GM23338 (cell line): ENCODE measurements around the gene PRKACA. TPM values are rescaled to one million over a fixed set of nuclear protein-coding genes. Genes with fewer than 3 reads are reported as not detected.

Experiments
- ATAC-seq: fragments of 200-7000 bp; cut with Tn5 transposase; 3 replicates; pipeline ENCODE4 v1.9.1; 2020
- DNase-seq: peaks from one replicate; pipeline ENCODE4 v3.0.0-alpha.2; 2015; ENCODE audit warnings: low spot score
- H2AFZ ChIP-seq: fragments of 200-600 bp; sonication (generic); 2 replicates; pipeline ENCODE4 v1.8.0; 2016; ENCODE audit warnings: antibody characterized with exemption, mild to moderate bottlenecking, moderate library complexity
- H3F3A ChIP-seq: fragments of 200-600 bp; sonication (generic); replicated peaks from 2 replicates; pipeline ENCODE4 v1.8.0; 2017; ENCODE audit warnings: antibody characterized with exemption, mixed run types, low read depth
- H3K27ac ChIP-seq: fragments of 200-600 bp; sonication (generic); 2 replicates; pipeline ENCODE4 v1.6.1; 2016; ENCODE audit warnings: low read depth
- H3K27me3 ChIP-seq: fragments of 200-600 bp; sonication (generic); 2 replicates; pipeline ENCODE4 v1.8.0; 2016; ENCODE audit warnings: mild to moderate bottlenecking, mixed run types, moderate library complexity; ENCODE audit not compliant: insufficient read depth
- H3K36me3 ChIP-seq: fragments of 200-600 bp; sonication (generic); 2 replicates; pipeline ENCODE4 v1.8.0; 2016; ENCODE audit warnings: mild to moderate bottlenecking; ENCODE audit not compliant: insufficient read depth
- H3K4me1 ChIP-seq: fragments of 200-600 bp; sonication (generic); 2 replicates; pipeline ENCODE4 v1.8.0; 2016; ENCODE audit warnings: mild to moderate bottlenecking, moderate library complexity; ENCODE audit not compliant: insufficient read depth
- H3K4me2 ChIP-seq: fragments of 200-600 bp; sonication (generic); 2 replicates; pipeline ENCODE4 v1.7.1; 2017; ENCODE audit warnings: mixed run types
- H3K4me3 ChIP-seq: fragments of 200-600 bp; sonication (generic); 2 replicates; pipeline ENCODE4 v1.6.1; 2016; ENCODE audit warnings: mixed run types
- H3K79me2 ChIP-seq: fragments of 200-600 bp; sonication (generic); replicated peaks from 2 replicates; pipeline ENCODE4 v1.8.0; 2017; ENCODE audit warnings: mild to moderate bottlenecking; ENCODE audit not compliant: insufficient read depth
- H3K9me2 ChIP-seq: fragments of 200-600 bp; sonication (generic); 2 replicates; pipeline ENCODE4 v1.8.0; 2017; ENCODE audit not compliant: insufficient read depth
- H4K20me1 ChIP-seq: fragments of 200-600 bp; sonication (generic); replicated peaks from 2 replicates; pipeline ENCODE4 v1.8.0; 2017; ENCODE audit warnings: mild to moderate bottlenecking; ENCODE audit not compliant: insufficient read depth
- H3K27ac Mint-ChIP-seq: 2 replicates; pipeline ENCODE4 v1.8.0; 2020; ENCODE audit warnings: inconsistent platforms, mild to moderate bottlenecking, moderate library complexity, mixed read lengths
- H3K27me3 Mint-ChIP-seq: 3 replicates; pipeline ENCODE4 v1.8.0; 2022; ENCODE audit warnings: low read depth, mild to moderate bottlenecking, moderate library complexity, mixed read lengths, inconsistent platforms; ENCODE audit not compliant: insufficient read depth, poor library complexity
- H3K36me3 Mint-ChIP-seq: 3 replicates; pipeline ENCODE4 v1.8.0; 2021; ENCODE audit warnings: low read depth, mild to moderate bottlenecking, inconsistent platforms, moderate library complexity, mixed read lengths
- H3K4me1 Mint-ChIP-seq: 3 replicates; pipeline ENCODE4 v1.8.0; 2020; ENCODE audit warnings: mild to moderate bottlenecking, inconsistent platforms, mixed read lengths
- H3K4me3 Mint-ChIP-seq: 3 replicates; pipeline ENCODE4 v1.8.0; 2021; ENCODE audit warnings: moderate library complexity, mild to moderate bottlenecking, inconsistent platforms, mixed read lengths
- H3K9me3 Mint-ChIP-seq: 3 replicates; pipeline ENCODE4 v1.8.0; 2020; ENCODE audit warnings: moderate library complexity, mild to moderate bottlenecking, inconsistent platforms, mixed read lengths
- NANOG ChIP-seq: IDR thresholded peaks from 2 replicates; pipeline ENCODE4 v1.6.1; 2016; ENCODE audit warnings: antibody characterized with exemption, borderline replicate concordance
- STAT1 ChIP-seq: IDR thresholded peaks from one replicate; pipeline ENCODE4 v1.6.1; 2016; ENCODE audit warnings: antibody characterized with exemption; ENCODE audit not compliant: unreplicated experiment
- ZNF331 ChIP-seq: fragments of 250-450 bp; sonication (Bioruptor Pico); IDR thresholded peaks from 2 replicates; pipeline ENCODE4 v1.5.0; 2020; ENCODE audit warnings: low read depth, mild to moderate bottlenecking, moderate library complexity
- polyA plus RNA-seq: library from polyadenylated mRNA; unstranded; fragments of >200 nt; fragmentation: Nextera tagmentation; extraction: Ambion mirVana; gene quantifications from 2 replicates; pipeline ENCODE4 v1.2.1, GENCODE V29; 2016
- total RNA-seq: library from RNA; depleted of rRNA; stranded (reverse); fragments of >200 nt; shearing (Covaris generic); gene quantifications from 2 replicates; pipeline ENCODE4 v1.2.3, GENCODE V29; 2014
- TF ChIP-seq, protein P1 (sequence below): fragments of 250-450 bp; sonication (Bioruptor Pico); IDR thresholded peaks from 2 replicates; pipeline ENCODE4 v1.5.0; 2020; ENCODE audit warnings: mild to moderate bottlenecking, moderate library complexity
- TF ChIP-seq, protein P2 (sequence below): IDR thresholded peaks from one replicate; pipeline ENCODE4 v1.6.1; 2018; ENCODE audit warnings: antibody characterized with exemption; ENCODE audit not compliant: unreplicated experiment

The PRKACA gene
- total and polyA plus RNA-seq, 2 experiments from 2014 or later: 13.0 to 31.3 TPM

GRCh38 chr19:14106840-14107239 is 10.7 kb downstream of the PRKACA start (continued):
- TF ChIP-seq, protein P1, sequence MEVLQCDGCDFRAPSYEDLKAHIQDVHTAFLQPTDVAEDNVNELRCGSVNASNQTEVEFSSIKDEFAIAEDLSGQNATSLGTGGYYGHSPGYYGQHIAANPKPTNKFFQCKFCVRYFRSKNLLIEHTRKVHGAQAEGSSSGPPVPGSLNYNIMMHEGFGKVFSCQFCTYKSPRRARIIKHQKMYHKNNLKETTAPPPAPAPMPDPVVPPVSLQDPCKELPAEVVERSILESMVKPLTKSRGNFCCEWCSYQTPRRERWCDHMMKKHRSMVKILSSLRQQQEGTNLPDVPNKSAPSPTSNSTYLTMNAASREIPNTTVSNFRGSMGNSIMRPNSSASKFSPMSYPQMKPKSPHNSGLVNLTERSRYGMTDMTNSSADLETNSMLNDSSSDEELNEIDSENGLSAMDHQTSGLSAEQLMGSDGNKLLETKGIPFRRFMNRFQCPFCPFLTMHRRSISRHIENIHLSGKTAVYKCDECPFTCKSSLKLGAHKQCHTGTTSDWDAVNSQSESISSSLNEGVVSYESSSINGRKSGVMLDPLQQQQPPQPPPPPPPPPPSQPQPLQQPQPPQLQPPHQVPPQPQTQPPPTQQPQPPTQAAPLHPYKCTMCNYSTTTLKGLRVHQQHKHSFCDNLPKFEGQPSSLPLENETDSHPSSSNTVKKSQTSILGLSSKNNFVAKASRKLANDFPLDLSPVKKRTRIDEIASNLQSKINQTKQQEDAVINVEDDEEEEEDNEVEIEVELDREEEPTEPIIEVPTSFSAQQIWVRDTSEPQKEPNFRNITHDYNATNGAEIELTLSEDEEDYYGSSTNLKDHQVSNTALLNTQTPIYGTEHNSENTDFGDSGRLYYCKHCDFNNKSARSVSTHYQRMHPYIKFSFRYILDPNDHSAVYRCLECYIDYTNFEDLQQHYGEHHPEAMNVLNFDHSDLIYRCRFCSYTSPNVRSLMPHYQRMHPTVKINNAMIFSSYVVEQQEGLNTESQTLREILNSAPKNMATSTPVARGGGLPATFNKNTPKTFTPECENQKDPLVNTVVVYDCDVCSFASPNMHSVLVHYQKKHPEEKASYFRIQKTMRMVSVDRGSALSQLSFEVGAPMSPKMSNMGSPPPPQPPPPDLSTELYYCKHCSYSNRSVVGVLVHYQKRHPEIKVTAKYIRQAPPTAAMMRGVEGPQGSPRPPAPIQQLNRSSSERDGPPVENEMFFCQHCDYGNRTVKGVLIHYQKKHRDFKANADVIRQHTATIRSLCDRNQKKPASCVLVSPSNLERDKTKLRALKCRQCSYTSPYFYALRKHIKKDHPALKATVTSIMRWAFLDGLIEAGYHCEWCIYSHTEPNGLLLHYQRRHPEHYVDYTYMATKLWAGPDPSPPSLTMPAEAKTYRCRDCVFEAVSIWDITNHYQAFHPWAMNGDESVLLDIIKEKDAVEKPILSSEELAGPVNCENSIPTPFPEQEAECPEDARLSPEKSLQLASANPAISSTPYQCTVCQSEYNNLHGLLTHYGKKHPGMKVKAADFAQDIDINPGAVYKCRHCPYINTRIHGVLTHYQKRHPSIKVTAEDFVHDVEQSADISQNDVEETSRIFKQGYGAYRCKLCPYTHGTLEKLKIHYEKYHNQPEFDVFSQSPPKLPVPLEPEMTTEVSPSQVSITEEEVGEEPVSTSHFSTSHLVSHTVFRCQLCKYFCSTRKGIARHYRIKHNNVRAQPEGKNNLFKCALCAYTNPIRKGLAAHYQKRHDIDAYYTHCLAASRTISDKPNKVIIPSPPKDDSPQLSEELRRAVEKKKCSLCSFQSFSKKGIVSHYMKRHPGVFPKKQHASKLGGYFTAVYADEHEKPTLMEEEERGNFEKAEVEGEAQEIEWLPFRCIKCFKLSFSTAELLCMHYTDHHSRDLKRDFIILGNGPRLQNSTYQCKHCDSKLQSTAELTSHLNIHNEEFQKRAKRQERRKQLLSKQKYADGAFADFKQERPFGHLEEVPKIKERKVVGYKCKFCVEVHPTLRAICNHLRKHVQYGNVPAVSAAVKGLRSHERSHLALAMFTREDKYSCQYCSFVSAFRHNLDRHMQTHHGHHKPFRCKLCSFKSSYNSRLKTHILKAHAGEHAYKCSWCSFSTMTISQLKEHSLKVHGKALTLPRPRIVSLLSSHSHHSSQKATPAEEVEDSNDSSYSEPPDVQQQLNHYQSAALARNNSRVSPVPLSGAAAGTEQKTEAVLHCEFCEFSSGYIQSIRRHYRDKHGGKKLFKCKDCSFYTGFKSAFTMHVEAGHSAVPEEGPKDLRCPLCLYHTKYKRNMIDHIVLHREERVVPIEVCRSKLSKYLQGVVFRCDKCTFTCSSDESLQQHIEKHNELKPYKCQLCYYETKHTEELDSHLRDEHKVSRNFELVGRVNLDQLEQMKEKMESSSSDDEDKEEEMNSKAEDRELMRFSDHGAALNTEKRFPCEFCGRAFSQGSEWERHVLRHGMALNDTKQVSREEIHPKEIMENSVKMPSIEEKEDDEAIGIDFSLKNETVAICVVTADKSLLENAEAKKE (CRISPR knock-in tag): no peak
- no peak for TF ChIP-seq ZNF331 (CRISPR knock-in tag)
- TF ChIP-seq STAT1: no peak

GRCh38 chr19:14105680-14106079 is 11.9 kb downstream of the PRKACA start:
- H3K36me3 Mint-ChIP-seq: no peaks in the 10 kb centered on the region; the same call in 2 of the 3 replicates
- DNase-seq (no peak), ATAC-seq (no peak)
- H4K20me1 ChIP-seq: no peaks in the 10 kb centered on the region; the same call in 1 of the 2 replicates
- H3K36me3 ChIP-seq: no peaks in the 10 kb centered on the region
- no peaks in the 10 kb centered on the region for H3K9me3 Mint-ChIP-seq
- no peaks in the 10 kb centered on the region for H3K27me3 ChIP-seq
- no peaks in the 10 kb centered on the region; the same call in 1 of the 2 replicates for H3F3A ChIP-seq
- no peaks in the 10 kb centered on the region; the same call in 2 of the 3 replicates for H3K4me1 Mint-ChIP-seq
- H3K27ac Mint-ChIP-seq: no peak overlapping the region
- H3K4me3 ChIP-seq: no peak overlapping the region
- H3K4me3 Mint-ChIP-seq: no peak overlapping the region
- TF ChIP-seq NANOG (no peak), ZNF331 (CRISPR knock-in tag) (no peak)
- TF ChIP-seq, protein P2, sequence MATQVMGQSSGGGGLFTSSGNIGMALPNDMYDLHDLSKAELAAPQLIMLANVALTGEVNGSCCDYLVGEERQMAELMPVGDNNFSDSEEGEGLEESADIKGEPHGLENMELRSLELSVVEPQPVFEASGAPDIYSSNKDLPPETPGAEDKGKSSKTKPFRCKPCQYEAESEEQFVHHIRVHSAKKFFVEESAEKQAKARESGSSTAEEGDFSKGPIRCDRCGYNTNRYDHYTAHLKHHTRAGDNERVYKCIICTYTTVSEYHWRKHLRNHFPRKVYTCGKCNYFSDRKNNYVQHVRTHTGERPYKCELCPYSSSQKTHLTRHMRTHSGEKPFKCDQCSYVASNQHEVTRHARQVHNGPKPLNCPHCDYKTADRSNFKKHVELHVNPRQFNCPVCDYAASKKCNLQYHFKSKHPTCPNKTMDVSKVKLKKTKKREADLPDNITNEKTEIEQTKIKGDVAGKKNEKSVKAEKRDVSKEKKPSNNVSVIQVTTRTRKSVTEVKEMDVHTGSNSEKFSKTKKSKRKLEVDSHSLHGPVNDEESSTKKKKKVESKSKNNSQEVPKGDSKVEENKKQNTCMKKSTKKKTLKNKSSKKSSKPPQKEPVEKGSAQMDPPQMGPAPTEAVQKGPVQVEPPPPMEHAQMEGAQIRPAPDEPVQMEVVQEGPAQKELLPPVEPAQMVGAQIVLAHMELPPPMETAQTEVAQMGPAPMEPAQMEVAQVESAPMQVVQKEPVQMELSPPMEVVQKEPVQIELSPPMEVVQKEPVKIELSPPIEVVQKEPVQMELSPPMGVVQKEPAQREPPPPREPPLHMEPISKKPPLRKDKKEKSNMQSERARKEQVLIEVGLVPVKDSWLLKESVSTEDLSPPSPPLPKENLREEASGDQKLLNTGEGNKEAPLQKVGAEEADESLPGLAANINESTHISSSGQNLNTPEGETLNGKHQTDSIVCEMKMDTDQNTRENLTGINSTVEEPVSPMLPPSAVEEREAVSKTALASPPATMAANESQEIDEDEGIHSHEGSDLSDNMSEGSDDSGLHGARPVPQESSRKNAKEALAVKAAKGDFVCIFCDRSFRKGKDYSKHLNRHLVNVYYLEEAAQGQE: no peak
- no peaks in the 10 kb centered on the region for H3K9me2 ChIP-seq
- no peaks in the 10 kb centered on the region for H3K4me1 ChIP-seq
- no peaks in the 10 kb centered on the region for H3K27me3 Mint-ChIP-seq
- H3K4me2 ChIP-seq: no peak overlapping the region
- H2AFZ ChIP-seq: no peak overlapping the region
- H3K27ac ChIP-seq: no peak overlapping the region
- no peaks in the 10 kb centered on the region for H3K79me2 ChIP-seq
